HG03025 (cell line): Measurements from ENCODE around the gene CHD3.
"Not testable (repeated sequence)": the region's sequence is repeated elsewhere in the genome, so short reads cannot be mapped to it uniquely, and the experiment has no call there.

Experiments used
- ATAC-seq: cut with Tn5 transposase; IDR thresholded peaks from one replicate; pipeline ENCODE4 v1.9.1; 2021; ENCODE audit warnings: mild to moderate bottlenecking, moderate library complexity; ENCODE audit not compliant: unreplicated experiment, low FRiP score

The CHD3 gene

DNA sequence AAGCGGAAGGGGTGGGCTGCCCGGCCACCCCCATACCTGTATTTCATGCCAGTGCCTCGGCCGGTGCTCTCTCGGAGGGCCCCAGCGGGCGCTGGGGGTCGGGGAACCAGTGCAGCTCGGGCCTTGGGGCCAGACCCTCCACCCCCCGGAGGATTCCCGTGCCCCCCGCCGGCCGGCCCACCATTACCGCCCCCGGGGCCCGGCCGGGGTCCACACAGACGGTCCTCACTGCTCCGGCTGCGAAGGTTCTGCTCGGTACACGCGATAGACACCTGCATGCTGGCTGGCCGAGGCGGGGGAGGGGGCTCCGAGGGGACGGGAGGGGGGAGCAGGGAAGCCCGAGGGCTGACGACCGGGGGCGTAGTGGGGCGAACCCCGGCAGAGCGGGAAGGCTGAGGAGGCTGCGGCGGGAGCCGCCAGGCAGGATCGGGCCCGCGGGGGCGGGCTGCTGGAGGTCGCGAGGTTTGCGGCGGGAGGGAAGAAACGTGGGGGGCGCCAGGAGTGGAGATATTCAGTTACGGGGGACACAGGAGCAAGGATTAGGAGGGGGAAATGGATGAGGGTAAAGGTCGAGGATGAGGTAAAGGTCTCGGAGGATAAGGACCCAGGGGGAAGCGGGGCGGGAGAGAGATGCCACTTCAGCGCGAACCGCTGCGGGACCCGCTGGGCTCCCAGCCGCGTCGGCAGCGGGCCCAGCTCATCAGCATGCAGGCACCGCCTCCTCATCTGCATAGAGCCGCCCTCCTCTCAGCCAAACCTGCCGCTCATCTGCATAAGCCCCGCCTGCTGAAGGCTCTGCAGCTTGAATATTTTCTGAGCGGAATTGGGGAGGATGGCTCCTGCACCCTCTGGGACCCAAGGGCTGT is 40.8 kb downstream of the CHD3 start, which contains the start of gene KCNAB3:
KCNAB3 (minus strand) TSS at position 699 of the 866 bp plus-strand sequence; CDS start at position 278, 421 bp downstream.
- ATAC-seq, result no peak

DNA sequence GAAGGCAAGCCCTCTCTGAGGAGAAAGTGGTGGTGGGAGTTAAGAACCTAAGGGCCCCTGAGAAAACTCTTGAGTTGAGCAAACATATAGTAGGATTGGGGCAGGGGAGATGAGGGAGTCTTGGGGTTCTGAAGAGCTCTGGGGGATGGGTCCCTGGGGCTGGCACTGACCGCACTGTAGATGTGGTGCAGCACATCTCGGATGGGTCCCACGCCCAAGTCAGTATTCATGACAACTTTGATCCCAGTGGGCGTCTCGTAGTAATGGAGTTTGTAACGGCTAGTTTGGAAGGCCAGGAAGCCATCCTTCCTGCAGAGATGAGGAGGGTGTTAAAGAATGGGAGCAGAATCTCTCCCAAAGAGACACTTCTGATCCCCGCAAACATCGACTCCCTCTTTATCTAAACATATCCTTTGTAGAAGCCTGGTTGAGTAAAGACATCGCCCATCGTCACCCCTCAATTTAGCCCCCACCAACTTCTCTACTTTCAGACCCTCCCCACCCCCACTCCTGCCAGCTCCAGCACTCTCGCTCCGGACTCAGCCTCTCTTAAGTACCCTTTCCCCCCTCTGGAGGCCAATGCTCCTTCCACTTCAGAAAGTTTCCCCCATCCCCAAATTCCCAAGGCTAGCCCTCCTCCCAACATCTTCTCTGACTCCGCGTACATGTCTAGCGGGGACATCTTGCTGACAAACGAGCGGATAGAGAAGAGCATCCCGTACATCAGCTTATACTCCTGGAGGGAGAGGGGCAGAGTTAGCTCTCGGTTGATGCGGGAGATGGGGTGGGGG is 42.4 kb downstream of the CHD3 start:
- no peak for ATAC-seq

GRCh38 chr17:7931709-7932482 is 43.3 kb downstream of the CHD3 start, which contains the start of the genes CNTROB and TRAPPC1:
Gene CNTROB (plus strand): TSS chr17:7932206. CDS start chr17:7933080, 874 bp downstream.
Gene TRAPPC1 (minus strand): TSS chr17:7931946. CDS start chr17:7931829, 117 bp downstream.
- peak; percentile 94 for ATAC-seq

- ATAC-seq, result no peak
These were observed 43.9 kb downstream of the CHD3 start for GRCh38 chr17:7932483-7932891.

GRCh38 chr17:7932949-7933348 is 44.4 kb downstream of the CHD3 start:
- ATAC-seq, result no peak

DNA sequence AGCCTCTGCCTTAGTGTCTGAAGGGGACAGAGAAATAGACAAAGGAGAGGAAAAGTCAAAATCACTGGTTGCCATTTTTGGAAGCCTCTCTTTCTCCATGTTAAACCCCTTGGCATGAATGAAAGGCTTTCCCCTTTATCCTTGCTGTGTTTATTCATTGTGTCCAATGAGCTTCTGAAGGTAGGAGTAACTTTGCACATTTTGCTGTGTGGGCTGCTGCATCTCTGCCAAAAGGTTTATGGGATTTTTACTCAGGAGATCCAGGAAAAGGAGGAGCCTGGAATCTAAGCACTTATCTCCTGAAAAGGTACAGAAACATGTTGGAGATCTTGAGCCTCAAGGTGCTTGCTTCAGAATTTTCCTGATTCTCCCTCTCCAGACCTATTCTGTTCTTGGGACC is 47.3 kb downstream of the CHD3 start:
- no peak for ATAC-seq

- no peak for ATAC-seq
These were observed 51.4 kb downstream of the CHD3 start for GRCh38 chr17:7940034-7940433.

- ATAC-seq, result no peak
These were observed 52.2 kb downstream of the CHD3 start for GRCh38 chr17:7940743-7941142.

- no peak for ATAC-seq
These were observed 54.7 kb downstream of the CHD3 start for GRCh38 chr17:7943291-7943690.

DNA sequence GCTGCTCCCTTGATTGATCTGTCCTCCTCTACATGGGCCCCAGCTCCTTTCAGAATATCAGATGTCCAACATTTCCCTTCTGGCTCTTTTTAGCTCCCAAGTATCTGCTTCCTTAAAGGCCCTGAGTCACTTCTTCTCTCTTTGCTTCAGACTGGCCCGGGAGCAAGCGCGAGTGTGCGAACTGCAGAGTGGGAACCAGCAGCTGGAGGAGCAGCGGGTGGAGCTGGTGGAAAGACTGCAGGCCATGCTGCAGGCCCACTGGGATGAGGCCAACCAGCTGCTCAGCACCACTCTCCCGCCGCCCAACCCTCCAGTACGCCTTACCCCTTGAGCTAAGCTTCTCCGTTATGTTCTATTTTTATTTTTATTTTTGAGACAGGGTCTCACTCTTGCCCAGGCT is 55.7 kb downstream of the CHD3 start:
- ATAC-seq, result no peak

DNA sequence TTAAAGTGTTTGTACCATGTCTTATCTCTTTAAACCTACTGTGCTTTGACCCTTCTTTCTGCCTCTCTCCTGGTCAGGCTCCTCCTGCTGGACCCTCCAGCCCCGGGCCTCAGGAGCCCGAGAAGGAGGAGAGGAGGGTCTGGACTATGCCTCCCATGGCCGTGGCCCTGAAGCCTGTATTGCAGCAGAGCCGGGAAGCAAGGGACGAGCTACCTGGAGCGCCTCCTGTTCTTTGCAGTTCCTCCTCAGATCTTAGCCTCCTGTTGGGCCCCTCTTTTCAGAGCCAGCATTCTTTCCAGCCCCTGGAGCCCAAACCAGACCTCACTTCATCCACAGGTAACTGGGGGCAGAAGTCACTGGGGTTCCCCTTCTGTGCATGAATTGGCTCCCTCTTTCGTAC is 57.1 kb downstream of the CHD3 start:
- ATAC-seq, result no peak

- ATAC-seq, result no peak
These were observed 57.9 kb downstream of the CHD3 start for GRCh38 chr17:7946441-7946840.

GRCh38 chr17:7947651-7948050 is 59.1 kb downstream of the CHD3 start:
- ATAC-seq, result no peak

DNA sequence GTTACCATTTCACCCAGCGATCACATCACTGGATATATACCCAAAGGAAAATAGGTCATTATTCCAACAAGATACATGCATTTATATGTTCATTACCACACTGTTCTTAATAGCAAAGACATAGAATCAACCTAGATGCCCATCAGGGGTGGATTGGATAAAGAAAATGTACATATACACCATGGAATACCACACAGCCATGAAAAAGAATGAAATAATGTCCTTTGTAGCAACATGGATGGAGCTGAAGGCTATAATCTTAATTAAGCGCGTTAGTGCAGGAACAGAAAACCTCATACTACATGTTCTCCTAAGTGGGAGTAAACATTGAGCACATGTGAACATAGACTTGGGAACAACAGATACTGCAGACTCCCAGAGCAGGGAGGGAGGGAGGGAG is 62.0 kb downstream of the CHD3 start:
- ATAC-seq, result no peak

- ATAC-seq, result no peak
These were observed 62.7 kb downstream of the CHD3 start for GRCh38 chr17:7951143-7951792.

- not testable (repeated sequence) for ATAC-seq
These were observed 64.7 kb downstream of the CHD3 start for GRCh38 chr17:7953266-7953665.

GRCh38 chr17:7955414-7956227 is 67.0 kb downstream of the CHD3 start:
- no peak for ATAC-seq

GRCh38 chr17:7956228-7956965 is 67.8 kb downstream of the CHD3 start:
- ATAC-seq, result no peak
